Neuronal stem cell (in vitro differentiated cells): ENCODE results near the gene MPP7.
"Not testable (repeated sequence)": the region's sequence is repeated elsewhere in the genome, so short reads cannot be mapped to it uniquely, and the experiment has no call there.

Experiments
- DNase-seq: peaks from one replicate; pipeline ENCODE4 v3.0.0-alpha.2; 2013; ENCODE audit warnings: low spot score
- H2AFZ ChIP-seq: one replicate; pipeline ENCODE4 v1.6.1; 2013; ENCODE audit warnings: mild to moderate bottlenecking, low read length, inconsistent platforms
- H2AK5ac ChIP-seq: 2 replicates; pipeline ENCODE4 v1.6.1; 2013; ENCODE audit warnings: low read depth, mild to moderate bottlenecking, inconsistent platforms, low read length, moderate library complexity, mixed read lengths
- H2BK120ac ChIP-seq: 2 replicates; pipeline ENCODE4 v1.6.1; 2013; ENCODE audit warnings: low read depth, mild to moderate bottlenecking, inconsistent platforms, low read length, moderate library complexity, mixed read lengths
- H2BK12ac ChIP-seq: one replicate; pipeline ENCODE4 v1.6.1; 2013; ENCODE audit warnings: low read length, inconsistent platforms
- H2BK15ac ChIP-seq: 2 replicates; pipeline ENCODE4 v1.6.1; 2013; ENCODE audit warnings: mild to moderate bottlenecking, low read length, inconsistent platforms, mixed read lengths
- H2BK5ac ChIP-seq: one replicate; pipeline ENCODE4 v1.6.1; 2013; ENCODE audit warnings: inconsistent platforms, mild to moderate bottlenecking, low read length, moderate library complexity
- H3K14ac ChIP-seq: one replicate; pipeline ENCODE4 v1.6.1; 2013; ENCODE audit warnings: low read length, inconsistent platforms
- H3K18ac ChIP-seq: 2 replicates; pipeline ENCODE4 v1.6.1; 2013; ENCODE audit warnings: low read length, inconsistent platforms
- H3K23ac ChIP-seq: 2 replicates; pipeline ENCODE4 v1.6.1; 2013; ENCODE audit warnings: low read depth, mild to moderate bottlenecking, mixed read lengths, low read length, inconsistent platforms; ENCODE audit not compliant: poor library complexity
- H3K27ac ChIP-seq: replicated peaks from 3 replicates; pipeline ENCODE4 v1.5.1; 2013; ENCODE audit warnings: low read length, inconsistent platforms
- H3K27me3 ChIP-seq, 3 experiments: 2 replicates each; pipeline ENCODE4 v1.6.1; 2013; ENCODE audit warnings: low read length in 3 of 3, mild to moderate bottlenecking in 2 of 3, inconsistent platforms in 1 of 3, low read depth in 1 of 3, mixed read lengths in 1 of 3, moderate library complexity in 1 of 3; ENCODE audit not compliant: control insufficient read depth in 3 of 3, insufficient read depth in 3 of 3
- H3K36me3 ChIP-seq, 2 donors: replicated peaks in 1 of 2; 2 replicates each; pipeline ENCODE4 v1.6.1; 2013; ENCODE audit warnings: low read length in 2 of 2; ENCODE audit not compliant: control insufficient read depth in 2 of 2, insufficient read depth in 2 of 2
- H3K4ac ChIP-seq: 2 replicates; pipeline ENCODE4 v1.6.1; 2013; ENCODE audit warnings: inconsistent platforms, mild to moderate bottlenecking, low read length, moderate library complexity
- H3K4me1 ChIP-seq, 2 donors: 1 replicate in 1 of 2; 2 replicates in 1 of 2; pipeline ENCODE4 v1.6.1; 2013; ENCODE audit warnings: low read length in 2 of 2, low read depth in 1 of 2; ENCODE audit not compliant: control insufficient read depth in 2 of 2, insufficient read depth in 1 of 2
- H3K4me2 ChIP-seq: one replicate; pipeline ENCODE4 v1.6.1; 2013; ENCODE audit warnings: mild to moderate bottlenecking, low read length, inconsistent platforms; ENCODE audit not compliant: insufficient read depth, poor library complexity, severe bottlenecking
- H3K4me3 ChIP-seq, 2 donors: 2 replicates each; pipeline ENCODE4 v1.5.1; 2013; ENCODE audit warnings: low read length in 2 of 2, mild to moderate bottlenecking in 2 of 2, inconsistent platforms in 1 of 2, moderate library complexity in 1 of 2
- H3K79me1 ChIP-seq: one replicate; pipeline ENCODE4 v1.6.1; 2013; ENCODE audit warnings: low read depth, mild to moderate bottlenecking, inconsistent platforms, low read length, moderate library complexity
- H3K9ac ChIP-seq: one replicate; pipeline ENCODE4 v1.6.1; 2013; ENCODE audit warnings: mild to moderate bottlenecking, low read depth, low read length, inconsistent platforms; ENCODE audit not compliant: poor library complexity
- H3K9me3 ChIP-seq, 2 donors: replicated peaks in 1 of 2; 2 replicates each; pipeline versions ENCODE3 to v1.6.1; 2013; ENCODE audit warnings: low read length in 2 of 2, mild to moderate bottlenecking in 2 of 2, inconsistent platforms in 1 of 2, low read depth in 1 of 2, mixed read lengths in 1 of 2, moderate library complexity in 1 of 2; ENCODE audit not compliant: control insufficient read depth in 2 of 2, insufficient read depth in 1 of 2
- H4K8ac ChIP-seq: one replicate; pipeline ENCODE4 v1.6.1; 2013; ENCODE audit warnings: low read depth, mild to moderate bottlenecking, inconsistent platforms, low read length, moderate library complexity
- H4K91ac ChIP-seq: one replicate; pipeline ENCODE4 v1.6.1; 2013; ENCODE audit warnings: low read length, low read depth, mild to moderate bottlenecking, inconsistent platforms; ENCODE audit not compliant: poor library complexity
- WGBS, 2 donors: extraction: QIAGEN DNeasy Blood & Tissue Kit; methylation state at CpG; one replicate each; pipeline ENCODE4 v1.1.7; 2013; ENCODE audit warnings: missing lambda C conversion rate in 2 of 2, mixed read lengths in 1 of 2; ENCODE audit not compliant: insufficient read length in 2 of 2, insufficient replicate concordance in 1 of 2; ENCODE audit errors: extremely low coverage in 2 of 2; 5-methylcytosine and 5-hydroxymethylcytosine counted together

Gene MPP7

DNA sequence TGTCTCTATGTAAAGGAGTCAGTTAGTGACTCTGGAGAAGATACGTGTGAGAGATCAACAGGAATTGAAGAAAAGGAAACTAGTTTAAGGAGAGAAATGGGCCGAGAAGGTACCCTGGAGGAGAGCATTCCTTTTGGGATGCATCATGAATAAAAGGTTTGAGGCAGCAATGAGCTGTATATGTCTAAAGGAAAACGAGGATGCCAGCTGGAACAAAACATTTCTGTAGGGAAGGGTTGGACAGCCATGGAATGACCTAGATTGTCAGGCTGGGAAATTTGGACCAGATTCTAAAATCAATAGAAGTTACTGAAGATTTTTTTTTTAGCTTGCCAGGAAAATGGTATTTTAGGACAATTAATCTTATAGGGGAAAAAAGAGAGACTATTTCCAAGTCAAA lies 17.2 kb upstream of the MPP7 start:
- H3K36me3 ChIP-seq = no peaks in the 10 kb centered on the region
- H2BK15ac ChIP-seq = no peak overlapping the region
- no CpG with 5 or more reads among the region's 3 CpGs for whole genome bisulfite sequencing, 2 donors
- no peak overlapping the region for H2AFZ ChIP-seq
- no peak overlapping the region for H3K27ac ChIP-seq
- H3K18ac ChIP-seq = no peak overlapping the region
- H3K9me3 ChIP-seq = no peaks in the 10 kb centered on the region
- no peak overlapping the region for H4K91ac ChIP-seq
- no peak overlapping the region for H2AK5ac ChIP-seq
- no peak overlapping the region for H2BK5ac ChIP-seq
- H3K4me3 ChIP-seq = no peak overlapping the region
- no peak overlapping the region for H3K4ac ChIP-seq
- DNase-seq = no peak
- H4K8ac ChIP-seq = no peak overlapping the region
- no peak overlapping the region for H3K23ac ChIP-seq
- no peaks in the 10 kb centered on the region for H3K4me1 ChIP-seq
- H3K9ac ChIP-seq = no peak overlapping the region
- H3K27me3 ChIP-seq = no peaks in the 10 kb centered on the region
- H2BK12ac ChIP-seq = no peak overlapping the region
- H3K4me2 ChIP-seq = no peak overlapping the region
- no peak overlapping the region for H2BK120ac ChIP-seq
- no peak overlapping the region for H3K14ac ChIP-seq
- no peaks in the 10 kb centered on the region for H3K79me1 ChIP-seq

DNA sequence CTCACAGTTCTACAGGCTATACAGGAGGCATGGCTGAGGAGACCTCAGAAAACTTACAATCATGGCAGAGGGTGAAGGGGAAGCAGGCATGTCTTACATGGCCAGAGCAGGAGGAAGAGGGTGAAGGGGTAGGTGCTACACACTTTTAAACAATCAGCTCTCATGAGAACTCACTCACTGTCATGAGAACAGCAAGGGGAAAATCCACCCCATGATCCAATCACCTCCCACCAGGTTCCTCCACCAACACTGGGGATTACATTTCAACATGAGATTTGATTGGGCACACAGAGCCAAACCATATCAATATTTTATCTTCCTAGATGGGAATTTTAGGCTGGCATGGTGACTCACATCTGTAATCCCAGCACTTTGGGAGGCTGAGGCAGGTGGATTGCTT lies 16.2 kb upstream of the MPP7 start:
- H2BK5ac ChIP-seq, H3K4me2 ChIP-seq, H3K27ac ChIP-seq, H3K9me3 ChIP-seq, H4K91ac ChIP-seq, H2AK5ac ChIP-seq, H3K36me3 ChIP-seq, H2BK15ac ChIP-seq, H2BK120ac ChIP-seq, H2AFZ ChIP-seq, H3K4me3 ChIP-seq, H3K4me1 ChIP-seq, H3K14ac ChIP-seq, H3K4ac ChIP-seq, H4K8ac ChIP-seq, H2BK12ac ChIP-seq, H3K27me3 ChIP-seq, H3K79me1 ChIP-seq, H3K23ac ChIP-seq, DNase-seq, H3K18ac ChIP-seq, H3K9ac ChIP-seq: not testable (repeated sequence)

DNA sequence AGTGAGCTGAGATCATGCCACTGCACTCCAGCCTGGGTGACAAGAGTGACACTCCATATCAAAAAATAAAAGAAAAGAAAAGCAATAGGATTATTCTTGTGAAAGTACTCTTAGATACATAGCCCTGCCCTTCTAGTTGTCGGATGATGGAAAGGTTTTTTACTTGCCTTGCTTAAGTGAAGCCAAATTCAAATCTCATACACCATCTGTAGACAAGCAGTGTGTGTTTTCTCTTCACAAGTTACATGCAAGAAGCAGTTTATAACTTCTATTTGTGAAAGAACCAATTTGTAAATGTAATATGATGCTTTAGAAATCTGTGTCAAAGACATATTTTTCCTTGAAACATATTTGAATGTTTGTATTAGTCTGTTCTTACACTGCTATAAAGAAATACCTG lies 15.8 kb upstream of the MPP7 start:
- Histone ChIP-seq H4K91ac (no peak overlapping the region), H3K4me1 (no peaks in the 10 kb centered on the region), H3K4ac (no peak overlapping the region), H3K18ac (no peak overlapping the region), H4K8ac (no peak overlapping the region), H3K4me3 (no peak overlapping the region), H3K9ac (no peak overlapping the region), H2BK15ac (no peak overlapping the region), H2BK120ac (no peak overlapping the region), H2BK5ac (no peak overlapping the region), H2AK5ac (no peak overlapping the region), H3K23ac (no peak overlapping the region), H3K4me2 (no peak overlapping the region), H2AFZ (no peak overlapping the region), H2BK12ac (no peak overlapping the region), H3K36me3 (no peaks in the 10 kb centered on the region), H3K27ac (no peak overlapping the region), H3K27me3 (no peaks in the 10 kb centered on the region), H3K79me1 (no peaks in the 10 kb centered on the region), H3K9me3 (no peaks in the 10 kb centered on the region), H3K14ac (no peak overlapping the region)
- no CpG with 5 or more reads among the region's 1 CpG for WGBS, 2 donors
- no peak for DNase-seq

DNA sequence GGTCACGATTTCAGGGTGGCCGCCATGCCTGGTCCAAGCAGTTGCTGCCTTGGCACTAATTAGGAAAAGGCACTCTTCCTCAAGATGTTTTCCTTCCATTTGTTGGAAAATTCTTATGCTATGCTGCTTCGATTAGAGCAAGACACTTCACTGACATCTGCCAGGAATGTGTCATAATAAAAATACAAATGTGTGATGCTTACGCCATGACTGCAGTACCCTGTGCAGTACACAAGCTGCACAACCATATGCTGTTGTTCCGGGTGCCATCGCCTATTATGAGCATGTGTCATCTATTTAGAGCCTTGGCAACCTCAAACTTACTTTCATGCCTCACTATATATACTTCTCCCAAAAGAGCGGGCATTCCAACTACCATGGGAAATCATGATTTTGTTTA lies 14.9 kb upstream of the MPP7 start:
- no peaks in the 10 kb centered on the region for H3K4me1 ChIP-seq
- no peak overlapping the region for H2BK5ac ChIP-seq
- no peak overlapping the region for H3K27ac ChIP-seq
- H3K14ac ChIP-seq = no peak overlapping the region
- no peak overlapping the region for H3K18ac ChIP-seq
- no peak overlapping the region for H3K4me3 ChIP-seq
- H2BK15ac ChIP-seq = no peak overlapping the region
- no peak overlapping the region for H2BK120ac ChIP-seq
- H3K79me1 ChIP-seq = no peaks in the 10 kb centered on the region
- no peaks in the 10 kb centered on the region for H3K27me3 ChIP-seq
- no peaks in the 10 kb centered on the region for H3K9me3 ChIP-seq
- H2BK12ac ChIP-seq = no peak overlapping the region
- no peak overlapping the region for H4K8ac ChIP-seq
- H3K36me3 ChIP-seq = no peaks in the 10 kb centered on the region
- H4K91ac ChIP-seq = no peak overlapping the region
- no peak overlapping the region for H3K4me2 ChIP-seq
- no peak for DNase-seq
- no peak overlapping the region for H3K4ac ChIP-seq
- no peak overlapping the region for H3K9ac ChIP-seq
- H2AK5ac ChIP-seq = no peak overlapping the region
- no CpG with 5 or more reads among the region's 7 CpGs for WGBS, 2 donors
- H2AFZ ChIP-seq = no peak overlapping the region
- no peak overlapping the region for H3K23ac ChIP-seq
